Dedifferentiated amniotic fluid mesenchymal stem cell (primary cell): ENCODE results near the gene OPRD1.

Source experiments
- DNase-seq: peaks from one replicate; pipeline ENCODE4 v3.0.0-alpha.2; 2016; ENCODE audit errors: extremely low spot score

The OPRD1 gene

DNA sequence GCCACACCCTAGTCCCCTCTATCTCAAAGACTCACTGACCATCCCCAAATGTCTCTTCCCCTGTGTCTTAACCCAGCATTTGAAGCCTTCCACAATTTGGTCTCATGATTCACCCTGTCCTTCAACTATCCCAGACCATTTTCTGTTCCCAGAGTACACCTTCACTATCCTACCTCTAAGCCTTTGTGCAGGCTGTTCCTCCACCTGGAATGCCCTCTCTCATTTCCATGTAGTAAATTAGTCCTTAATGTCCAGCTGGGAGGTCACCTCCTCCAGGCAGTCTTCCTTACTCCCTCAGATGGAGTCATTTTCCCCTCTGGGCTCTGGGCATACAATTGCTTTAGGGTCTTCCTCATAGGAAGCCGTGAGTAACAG lies 71.3 kb downstream of the OPRD1 start:
- no peak for DNase-seq

DNA sequence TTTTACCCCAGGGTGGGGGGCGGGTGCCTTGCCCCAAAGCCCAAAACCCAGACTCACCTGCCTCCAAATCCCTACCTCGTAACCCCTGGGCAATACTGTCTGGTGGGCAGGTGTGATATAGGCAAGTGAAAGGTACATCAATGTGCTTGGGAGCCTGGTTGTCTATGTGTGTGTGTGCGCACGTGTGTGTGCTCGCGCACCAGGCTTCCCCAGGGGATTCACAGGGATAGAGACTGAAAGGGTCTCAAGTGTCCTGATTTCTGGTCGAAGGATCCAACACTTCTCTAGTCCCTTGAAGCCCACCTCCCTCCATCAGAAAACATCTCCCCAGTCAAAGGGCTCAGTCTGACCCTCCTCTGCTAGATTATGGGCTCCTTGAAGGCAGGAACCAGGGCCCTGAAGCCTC lies 73.5 kb downstream of the OPRD1 start:
- no peak for DNase-seq

DNA sequence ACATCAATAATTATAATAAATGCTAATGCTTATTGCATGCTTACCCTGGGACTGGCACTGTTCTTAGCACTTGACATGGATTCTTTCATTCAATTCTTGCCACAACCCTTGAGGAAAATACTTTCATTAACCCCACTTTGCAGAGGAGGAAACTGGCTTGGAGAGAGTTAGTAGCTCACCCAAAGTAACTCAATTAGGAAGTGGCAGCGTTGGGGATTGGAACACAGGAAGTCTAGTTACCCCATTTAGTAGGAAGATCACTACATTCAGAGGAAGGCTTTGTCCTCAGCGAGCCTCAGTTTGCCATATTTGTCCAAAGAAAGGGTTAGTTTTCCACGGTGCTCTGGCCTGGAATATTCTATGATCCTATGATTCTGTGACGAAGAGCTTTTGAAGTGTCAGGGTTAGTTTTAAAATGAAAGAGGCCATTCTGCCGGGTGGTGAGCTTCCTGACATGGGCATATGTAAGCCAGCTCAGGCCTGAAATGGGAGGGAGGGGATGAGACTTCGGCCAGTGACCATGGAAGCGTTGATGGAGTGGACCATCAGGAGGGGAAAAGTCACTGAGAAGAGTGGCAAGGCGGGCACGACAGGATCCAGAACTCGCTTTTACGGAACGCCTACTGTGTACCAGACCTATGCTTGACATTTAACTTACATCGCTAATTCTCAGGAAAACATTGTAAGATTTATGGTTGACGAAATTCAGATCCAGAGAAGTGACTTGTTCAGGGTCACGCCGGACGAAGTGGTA lies 74.2 kb downstream of the OPRD1 start:
- no peak for DNase-seq

DNA sequence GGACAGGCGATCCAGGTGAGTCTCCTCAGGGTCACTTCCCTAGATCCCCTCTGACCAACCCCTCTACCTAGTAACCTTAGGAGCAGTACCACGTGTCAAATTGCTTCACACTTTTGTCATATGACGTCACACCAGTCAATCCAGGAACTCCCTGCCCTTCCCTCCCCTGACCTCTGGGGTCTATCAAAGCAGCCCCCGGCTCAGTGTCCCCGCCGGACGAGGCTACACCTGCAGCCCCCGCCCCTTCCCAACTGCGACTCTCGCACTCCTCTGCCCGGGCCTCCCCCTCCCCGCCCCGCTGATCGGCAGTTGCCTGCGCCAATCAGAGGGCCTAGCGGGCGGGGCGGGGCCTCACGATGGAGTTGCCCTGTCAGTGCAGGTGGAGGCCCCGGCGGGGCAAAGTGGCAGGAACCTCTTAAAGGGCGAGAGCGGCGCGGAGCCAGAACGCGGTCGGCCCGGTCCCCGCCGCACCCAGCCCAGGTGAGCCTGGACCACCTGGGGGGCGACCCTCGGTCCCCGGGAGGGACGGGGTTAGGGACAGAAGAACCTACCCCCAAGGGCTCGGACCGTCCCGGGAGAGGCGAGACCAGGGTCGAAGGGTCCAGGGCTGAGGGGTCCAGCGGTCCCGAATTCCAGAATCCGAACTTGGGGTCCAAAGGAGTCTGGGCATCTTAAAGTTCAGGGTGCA lies 74.9 kb downstream of the OPRD1 start:
- peak; percentile 53 for DNase-seq

DNA sequence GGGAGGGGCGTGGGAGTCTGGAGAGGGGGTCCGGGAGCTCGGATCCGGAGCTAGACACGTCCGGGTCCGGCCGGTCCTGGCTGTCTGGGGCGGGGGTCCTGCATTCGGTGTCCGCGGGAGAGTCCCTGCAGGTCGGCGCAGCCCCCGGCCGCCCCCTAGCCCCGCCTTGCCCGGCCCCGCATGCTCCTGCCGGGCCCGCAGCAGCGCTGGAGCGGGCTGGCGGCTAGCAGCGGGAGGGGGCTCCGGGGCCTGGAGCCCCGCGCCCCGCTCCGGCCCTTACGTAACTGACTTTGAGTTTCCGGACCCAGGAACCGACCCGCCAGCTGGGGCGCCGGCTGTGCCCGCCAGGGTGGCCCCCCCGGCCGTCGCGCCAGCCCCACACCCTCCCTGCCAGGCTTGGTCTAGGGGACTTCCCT lies 75.5 kb downstream of the OPRD1 start:
- DNase-seq, result no peak

DNA sequence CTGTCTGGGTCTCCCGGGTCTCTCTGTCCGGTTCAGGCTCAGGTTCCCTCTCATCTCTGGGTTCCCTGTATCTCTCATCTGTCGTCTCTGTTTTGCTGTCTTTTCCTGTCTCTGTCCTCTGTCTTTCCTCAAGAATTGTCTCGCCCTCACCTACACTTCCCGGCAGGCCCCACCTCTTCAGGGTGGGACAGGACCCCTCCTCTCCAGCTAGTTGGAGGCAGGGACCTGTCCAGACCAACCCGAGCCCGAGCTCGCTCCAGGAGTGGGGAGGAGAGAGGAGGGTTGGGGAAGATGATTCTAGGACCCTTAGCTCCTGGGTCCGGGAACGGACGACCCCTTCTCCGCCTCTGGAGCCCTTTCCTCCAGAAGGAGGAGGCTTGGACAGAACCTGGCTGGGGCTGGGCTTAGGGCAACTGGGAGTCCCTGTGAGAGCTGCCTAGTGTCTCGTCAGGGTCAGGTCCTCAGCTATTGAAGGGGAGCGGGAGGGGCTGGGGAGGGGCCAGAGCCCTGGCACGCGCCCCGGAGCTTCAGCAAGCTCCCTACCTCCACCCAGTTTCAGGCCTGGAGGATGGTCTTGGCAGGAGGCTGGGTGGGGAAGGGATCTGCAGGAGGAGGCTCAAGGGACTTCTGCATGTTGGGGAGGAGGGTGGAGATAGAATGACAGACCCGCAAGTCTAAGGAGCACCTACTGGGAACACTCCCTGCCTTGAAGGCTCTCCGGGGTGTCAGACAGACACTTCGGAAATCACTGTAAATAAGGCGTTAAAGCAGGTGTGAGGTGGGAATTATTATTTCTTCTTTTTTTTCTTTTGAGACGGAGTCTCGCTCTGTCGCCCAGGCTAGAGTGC lies 76.1 kb downstream of the OPRD1 start:
- no peak for DNase-seq

DNA sequence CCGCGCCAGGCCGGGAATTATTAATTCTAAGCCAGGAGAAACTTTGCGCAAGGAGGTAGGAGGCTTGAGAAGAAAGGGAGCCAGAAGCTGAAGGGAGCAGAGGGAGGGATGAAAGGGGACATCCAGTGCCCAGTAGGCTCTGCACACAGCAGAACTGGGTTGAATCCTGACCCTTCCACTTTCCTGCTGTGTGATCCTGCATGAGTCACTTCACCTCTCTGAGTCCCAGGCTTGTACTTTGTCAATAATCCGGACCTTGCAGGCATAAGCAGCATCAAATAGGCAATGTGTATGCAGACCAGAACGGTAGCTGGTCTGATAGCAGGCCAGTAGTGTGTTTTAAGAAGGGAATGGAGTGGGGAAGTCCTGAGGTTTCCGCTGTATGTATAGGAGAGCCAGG lies 76.9 kb downstream of the OPRD1 start:
- DNase-seq, result no peak

DNA sequence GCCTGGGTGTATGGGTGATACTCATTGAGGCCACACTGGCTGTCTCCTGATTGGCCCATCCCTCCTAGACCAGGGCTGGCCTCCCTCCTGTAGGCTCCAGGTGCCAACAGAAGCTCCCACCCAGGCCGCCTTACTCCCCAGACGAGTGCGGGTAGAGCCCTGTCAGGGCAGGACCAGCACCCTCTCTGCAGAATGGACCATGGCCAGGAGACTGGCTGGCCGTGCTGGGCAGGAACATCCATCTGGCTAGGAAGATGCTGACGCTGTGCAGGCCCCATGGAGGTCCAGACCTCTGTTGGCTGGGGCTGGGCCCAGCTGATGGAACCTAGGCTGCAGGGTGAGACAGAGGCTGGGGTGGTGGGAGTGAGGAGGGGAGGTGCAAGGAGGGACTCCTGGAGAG lies 77.4 kb downstream of the OPRD1 start:
- no peak for DNase-seq

DNA sequence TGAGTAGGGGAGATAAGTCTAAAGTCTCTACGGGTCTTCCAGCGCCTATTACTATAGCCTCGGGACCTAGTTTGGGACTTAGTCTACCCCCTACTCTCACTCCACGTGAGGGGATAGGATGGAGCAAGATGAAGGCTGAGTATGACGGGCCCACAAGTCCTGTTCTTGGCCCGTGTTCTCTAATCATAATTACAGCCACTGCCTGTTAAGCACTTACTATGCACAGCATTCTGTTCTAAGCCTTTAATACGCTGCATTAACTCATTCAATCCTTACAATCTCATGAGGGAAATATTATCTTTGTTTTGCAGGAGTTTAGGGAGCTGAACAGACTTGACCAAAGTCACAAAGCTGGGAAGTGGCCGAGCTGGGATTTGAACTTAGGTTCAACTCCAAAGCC lies 78.5 kb downstream of the OPRD1 start:
- no peak for DNase-seq

DNA sequence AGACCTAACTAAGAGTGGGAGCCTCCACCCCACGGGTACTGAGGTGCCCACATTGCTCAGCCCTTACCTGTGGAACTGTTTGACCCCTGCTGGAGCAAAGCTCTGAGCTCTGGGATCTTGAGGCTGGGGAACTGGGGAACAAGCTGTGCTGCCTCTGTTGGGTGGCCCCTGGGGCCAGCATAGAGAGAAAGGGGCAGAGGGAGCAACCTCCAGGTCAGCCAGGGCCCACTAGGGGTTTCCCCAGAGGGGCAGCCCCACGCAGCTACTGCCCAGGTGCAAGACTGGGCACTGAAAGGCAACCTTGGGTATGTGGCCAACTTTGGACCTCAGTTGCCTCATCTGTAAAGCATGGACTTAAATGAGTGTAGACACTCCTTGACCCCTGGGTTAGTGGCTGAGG lies 78.9 kb downstream of the OPRD1 start:
- no peak for DNase-seq

DNA sequence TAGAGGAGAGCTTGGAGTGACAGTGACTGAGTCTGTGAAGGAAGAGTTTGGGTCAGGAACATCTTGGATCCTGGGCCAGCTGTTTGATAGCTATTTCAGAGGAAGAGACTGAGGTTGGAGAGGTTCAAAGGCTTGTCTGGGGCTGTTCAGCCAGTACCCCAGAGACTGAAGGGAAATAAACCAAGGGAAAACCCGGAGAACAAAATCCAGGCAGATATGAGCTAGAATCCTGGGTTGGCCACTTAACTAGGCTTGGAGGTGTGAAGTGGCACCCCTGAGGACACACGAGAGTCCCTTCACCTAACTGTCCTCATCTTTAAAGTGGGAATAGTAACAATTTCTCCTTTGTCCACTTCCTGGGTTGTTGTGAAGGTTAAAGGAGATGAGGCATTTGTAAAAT lies 79.3 kb downstream of the OPRD1 start:
- no peak for DNase-seq

DNA sequence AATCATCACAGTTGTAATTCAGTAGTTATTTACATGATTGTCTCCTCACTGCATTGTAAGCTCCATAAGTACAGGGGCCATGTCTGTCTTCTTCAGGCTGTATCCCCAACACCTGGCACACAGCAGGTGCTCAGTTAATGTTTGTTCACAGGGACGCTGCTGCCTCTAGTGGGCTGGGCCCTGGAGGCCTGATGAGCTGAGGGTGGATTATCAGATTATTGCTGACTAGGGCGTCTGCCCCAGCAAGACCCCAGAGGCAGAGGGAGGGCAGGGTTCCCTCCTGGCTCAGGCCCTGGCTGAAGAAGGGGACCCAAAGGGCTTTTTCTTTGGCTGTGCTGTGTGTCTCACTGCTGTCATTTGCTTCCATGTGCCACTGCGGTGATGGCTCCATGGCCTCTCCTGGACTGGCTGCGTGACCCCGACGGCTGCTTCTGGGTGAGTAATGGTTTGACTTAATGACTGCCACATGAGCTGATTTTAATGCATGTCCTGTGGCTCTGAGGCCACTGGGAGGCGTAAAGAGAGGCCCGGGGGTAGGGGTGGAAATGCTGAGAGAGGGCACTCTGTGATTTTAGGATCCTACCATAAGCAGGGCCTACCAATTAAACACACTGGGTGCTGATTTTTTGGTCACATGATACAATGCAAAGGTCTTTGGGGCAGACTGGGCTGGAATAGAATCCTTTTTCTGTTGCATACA lies 81.6 kb downstream of the OPRD1 start:
- no peak for DNase-seq

DNA sequence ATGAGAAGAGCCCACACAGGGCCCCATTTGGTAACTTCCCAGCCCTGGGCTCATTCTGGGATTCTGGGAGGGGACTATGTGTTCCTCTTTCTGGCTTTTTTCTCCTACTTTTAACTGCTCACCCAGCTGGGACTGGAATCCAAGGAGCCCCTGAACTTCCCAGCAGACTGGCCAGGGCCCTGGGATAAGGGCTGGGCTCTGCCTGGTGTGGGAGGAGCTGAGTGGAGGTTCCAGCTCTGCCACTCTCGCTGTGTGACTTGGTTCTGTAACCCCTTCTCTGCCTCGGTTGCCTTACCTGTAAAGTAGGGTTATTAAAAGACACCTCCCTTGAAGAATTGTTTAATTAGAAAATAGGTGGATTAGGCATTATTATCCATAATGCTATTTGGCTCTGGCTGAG lies 82.8 kb downstream of the OPRD1 start:
- DNase-seq, result no peak

DNA sequence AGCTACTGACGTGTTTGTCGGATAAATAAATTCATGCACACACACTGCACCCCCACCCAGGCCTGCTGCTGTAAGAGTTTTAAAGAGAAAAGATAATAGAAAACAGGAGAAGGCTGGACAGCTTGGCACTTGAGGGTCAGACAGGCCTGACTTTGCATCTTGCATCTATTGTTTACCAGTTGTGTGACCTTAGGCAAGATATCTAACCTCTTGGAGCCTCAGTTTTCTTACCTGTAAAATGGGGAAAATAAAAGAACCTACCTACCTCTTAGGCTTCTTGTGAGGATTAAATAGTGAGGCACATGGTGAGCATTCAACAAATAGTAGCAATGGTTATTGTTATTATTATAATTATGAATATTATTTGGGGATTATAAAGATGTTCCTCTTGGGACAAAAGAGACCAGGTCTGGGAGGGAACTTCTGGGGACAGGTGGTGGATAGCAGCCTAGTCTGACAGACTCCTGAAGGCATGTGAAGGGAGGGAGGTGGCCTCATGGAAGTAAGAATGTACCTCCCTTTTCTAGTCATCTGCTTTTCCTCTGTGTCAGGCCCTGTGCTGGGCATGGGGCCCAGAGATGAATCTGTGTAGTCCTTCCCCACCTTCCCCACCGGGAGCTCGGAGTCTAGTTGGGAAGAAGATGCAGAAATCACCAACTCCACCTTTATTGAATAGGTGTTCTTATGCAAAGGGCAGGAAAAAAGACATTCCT lies 84.1 kb downstream of the OPRD1 start:
- no peak for DNase-seq

DNA sequence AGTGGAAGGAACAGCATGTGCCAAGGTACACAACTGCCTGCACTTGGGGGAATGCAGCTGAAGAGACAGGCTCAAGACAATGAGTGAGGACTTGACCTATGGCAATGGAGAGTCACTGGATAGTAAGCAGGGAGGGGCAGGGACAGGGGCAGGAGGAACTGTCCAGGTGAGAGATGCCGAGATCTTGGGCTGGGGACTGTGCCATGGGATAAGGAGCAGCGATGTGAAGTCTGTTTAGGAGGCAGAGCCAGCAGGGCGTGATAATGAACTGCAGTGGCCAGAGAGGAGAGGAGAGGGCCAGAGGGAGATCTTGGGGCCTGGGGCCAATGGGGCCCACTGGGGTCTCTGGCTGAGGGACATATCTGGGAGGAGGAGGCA lies 84.6 kb downstream of the OPRD1 start:
- DNase-seq, result no peak

DNA sequence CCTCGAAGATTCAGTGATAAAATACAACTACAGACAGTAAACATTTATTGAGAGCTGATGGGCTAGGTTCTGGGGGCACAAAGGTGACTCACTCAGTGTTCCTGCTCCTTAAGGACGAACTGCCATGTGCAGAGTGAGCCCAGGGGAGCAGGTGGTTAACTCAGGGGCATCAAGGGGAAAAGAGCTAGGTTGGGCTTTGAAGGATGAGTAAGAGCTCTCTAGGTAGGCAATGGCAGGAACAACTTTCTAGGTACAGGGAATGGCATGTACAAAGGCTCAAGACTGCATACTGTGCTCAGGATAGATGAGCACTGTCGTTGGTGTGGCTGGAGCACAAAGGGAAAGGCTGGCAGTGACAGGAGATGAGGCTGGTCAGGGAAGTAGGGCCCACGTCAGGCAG lies 85.8 kb downstream of the OPRD1 start:
- DNase-seq, result no peak

DNA sequence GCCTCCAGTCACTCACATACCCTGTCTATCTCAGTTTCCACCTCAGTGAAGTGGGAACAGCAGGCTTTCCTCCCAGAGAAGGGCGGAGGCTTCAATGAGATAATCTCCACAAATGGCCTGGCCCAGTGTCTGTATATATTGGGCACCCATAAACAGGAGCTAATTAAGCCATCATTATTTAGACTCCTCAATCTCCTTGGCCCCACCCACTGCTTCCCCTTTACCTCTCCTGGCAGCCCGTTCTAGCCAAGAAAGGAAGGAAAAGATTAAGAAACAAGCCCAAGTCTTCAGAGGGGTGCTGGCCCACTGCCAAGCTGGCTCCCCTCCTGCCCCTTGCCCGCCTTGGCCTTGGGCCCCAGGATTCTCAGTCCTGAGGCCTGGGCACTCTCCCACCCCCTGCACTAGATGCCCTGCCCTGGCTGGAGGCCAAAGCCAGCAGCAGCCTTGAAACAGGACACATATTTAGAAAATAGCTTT lies 86.5 kb downstream of the OPRD1 start:
- no peak for DNase-seq

DNA sequence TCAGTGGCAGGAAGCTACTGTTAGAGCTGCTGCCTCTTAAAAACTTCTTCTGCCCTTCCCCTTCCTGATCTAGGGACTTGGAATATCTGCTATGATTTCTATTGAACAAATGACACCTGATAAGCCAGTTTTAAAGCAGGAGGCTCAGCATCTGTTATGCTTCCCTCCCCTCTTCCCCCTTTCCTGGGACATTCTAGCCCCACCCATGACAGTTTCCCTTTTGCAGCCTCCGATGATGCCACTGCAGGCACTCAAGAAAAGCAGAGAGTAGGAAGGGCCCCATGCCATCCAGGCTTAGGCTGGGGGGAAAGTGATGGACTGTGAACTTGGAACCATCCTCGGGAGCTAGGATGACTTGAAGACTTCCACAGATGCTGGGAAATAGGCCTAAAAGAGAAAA lies 87.3 kb downstream of the OPRD1 start:
- no peak for DNase-seq

DNA sequence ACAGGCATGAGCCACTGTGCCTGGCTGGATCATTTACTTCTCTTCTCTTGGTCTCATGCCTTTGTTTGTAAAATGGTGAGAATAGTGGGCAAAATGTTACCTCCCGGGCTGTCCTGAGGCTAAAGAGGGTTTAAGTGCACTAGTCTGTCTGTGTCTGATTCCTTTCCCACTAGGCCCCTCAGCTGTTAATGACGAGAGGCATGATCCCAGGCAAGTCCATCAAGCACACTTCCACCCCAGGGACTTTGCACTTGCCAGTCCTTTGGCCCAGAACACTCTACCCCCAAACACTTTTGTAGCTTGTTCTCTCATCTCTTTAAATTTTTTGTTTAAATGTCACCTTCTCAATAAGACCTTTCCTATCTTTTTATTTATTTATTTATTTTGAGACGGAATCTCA lies 88.6 kb downstream of the OPRD1 start:
- no peak for DNase-seq

DNA sequence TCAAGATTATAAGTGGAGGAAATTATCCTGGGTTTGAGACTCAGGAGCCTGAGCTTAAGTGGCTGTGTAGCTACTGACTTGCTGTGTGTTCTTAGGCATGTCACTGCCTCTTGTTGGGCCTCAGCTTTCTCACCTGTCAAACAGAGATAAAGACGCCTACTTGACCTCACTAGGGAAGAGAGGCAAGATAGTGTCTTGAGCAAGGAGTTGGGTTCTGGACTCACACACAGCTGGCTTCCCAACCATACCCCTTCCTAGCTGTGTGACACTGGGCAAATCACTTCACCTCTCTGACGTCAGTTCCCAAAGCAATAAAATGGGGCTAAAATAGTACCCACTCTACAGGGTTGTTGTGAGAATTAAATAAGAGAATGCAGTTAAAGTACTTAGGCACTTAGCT lies 90.8 kb downstream of the OPRD1 start:
- DNase-seq, result no peak

DNA sequence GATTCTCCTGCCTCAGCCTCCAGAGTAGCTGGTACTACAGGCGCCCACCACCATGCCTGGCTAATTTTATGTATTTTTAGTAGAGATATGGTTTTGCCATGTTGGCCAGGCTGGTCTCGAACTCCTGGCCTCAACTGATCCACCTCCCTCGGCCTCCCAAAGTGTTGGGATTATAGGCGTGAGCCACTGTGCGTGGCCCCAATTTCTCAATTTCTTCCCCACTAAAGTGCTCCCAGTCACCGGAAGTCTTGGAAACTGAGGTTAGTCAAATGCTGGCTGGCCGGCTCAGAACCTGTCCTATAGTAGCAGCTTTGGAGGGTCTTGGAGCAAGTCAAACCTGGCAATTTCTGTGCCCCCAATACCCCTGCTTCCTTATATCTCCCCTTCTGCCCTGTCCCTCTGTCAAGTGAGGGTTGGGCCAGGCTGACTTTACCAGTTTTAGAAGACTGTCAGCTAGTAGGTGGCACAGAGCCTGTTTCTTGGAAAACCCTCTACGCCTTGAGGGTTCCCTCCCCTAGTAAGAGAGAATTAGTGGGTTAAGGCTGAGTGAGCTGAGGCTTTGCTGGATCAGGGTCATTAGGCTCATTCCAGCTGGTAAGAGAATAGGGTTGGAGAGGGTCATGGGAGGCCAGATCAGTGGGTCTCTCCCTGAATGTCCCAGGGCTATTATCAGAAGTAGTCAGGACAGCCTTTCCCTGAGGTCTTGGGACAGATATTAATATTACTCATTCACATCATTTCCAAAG lies 94.1 kb downstream of the OPRD1 start:
- DNase-seq, result no peak
